ENCODE results near the gene NKD2. TPM values are rescaled to one million over a fixed set of nuclear protein-coding genes. Genes with fewer than 3 reads are reported as not detected.
A peak's percentile ranks its signal among the peaks of the same experiment; 100 is the strongest.

The NKD2 gene
- total RNA-seq, 1 experiment from 2014 or later = 20.4 TPM

DNA sequence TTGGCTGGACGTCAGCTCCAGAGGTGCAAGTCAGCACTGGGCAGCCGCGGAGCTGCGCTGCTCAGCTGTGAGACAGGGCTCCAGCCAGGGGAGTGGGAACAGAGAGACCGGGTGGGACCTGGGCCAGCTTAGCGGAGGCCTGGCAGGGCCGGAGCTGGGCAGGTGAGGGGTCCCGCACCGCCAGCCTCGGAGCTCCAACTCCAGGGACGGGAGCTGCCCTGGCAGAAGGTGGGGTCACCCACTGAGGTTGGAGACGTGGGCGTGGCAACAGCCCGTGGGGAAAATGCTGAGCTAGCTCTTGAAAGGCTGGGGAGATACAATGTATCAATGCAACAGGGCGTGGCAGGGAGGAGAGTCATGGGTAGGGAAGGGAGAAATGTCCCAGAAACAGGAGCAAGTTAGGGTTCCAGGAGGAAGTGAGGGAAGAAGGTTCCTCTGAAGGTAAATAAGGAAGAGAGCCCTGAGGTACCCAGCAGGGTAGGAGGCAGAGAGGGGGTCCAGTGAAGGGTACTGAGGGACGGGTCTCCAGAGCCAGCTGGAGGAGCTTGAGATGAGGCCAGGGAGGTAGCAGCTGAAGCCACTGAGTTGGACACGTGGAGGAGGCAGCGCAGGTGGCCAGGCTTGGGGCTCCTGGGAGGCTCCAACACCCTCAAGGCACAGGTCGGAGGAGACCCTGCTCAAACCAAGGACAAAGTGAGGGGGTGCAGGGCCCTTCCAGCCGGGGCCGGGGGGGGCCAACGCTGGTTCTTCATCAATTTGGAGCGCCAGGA is 736 bp upstream of the NKD2 start:
- POLR2A ChIA-PET = no interaction called here
- no peak overlapping the region for H2AFZ ChIP-seq (ENCODE audit: low read depth, low read length, poor library complexity, severe bottlenecking)
- no peak overlapping the region for H3K27ac ChIP-seq (ENCODE audit: low read depth, low read length)
- no peaks in the 10 kb centered on the region for H3K79me2 ChIP-seq (ENCODE audit: insufficient read depth, low read length)
- H3K9ac ChIP-seq (ENCODE audit: low read length) = no peak overlapping the region
- peak overlapping the region in 1 of 2 experiments; percentile 59; a peak in 2 of 4 replicates for H3K4me3 ChIP-seq (replicated peaks in 1 of 2; ENCODE audit: low read depth in 1 of 2, low read length in 2 of 2)
- BruUV-seq (replicated peaks) = no TSS peak
- CTCF ChIA-PET = interaction anchor here (0.7 to 1.9 kb wide), 2 partner anchors 73 to 670 kb away, joined by 3 to 7 read pairs; no protein-coding TSS in a partner anchor
- H4K20me1 ChIP-seq (ENCODE audit: insufficient read depth) = no peaks in the 10 kb centered on the region; the same call in 1 of the 2 replicates
- no peaks in the 10 kb centered on the region for H3K9me3 ChIP-seq (ENCODE audit: control insufficient read depth in 1 of 2, insufficient read depth in 1 of 2, low read depth in 1 of 2, low read length in 2 of 2)
- no peaks in the 10 kb centered on the region for H3K9me2 ChIP-seq (ENCODE audit: insufficient read depth)
- DNase-seq (ENCODE audit: low read depth, low spot score) (no peak), ATAC-seq (no peak)
- H3K27me3 ChIP-seq (ENCODE audit: insufficient read depth, low read length) = no peaks in the 10 kb centered on the region; the same call in 1 of the 2 replicates
- 0 out of 4 replicates have a peak, but pooled peaks cover 0 to 4% of the 10 kb centered on the region in 2 experiments for H3K36me3 ChIP-seq (ENCODE audit: control insufficient read depth in 1 of 2, insufficient read depth in 2 of 2, low read length in 2 of 2)
- RAD21 ChIA-PET (ENCODE audit: low non-redundant PET in 1 of 2, low total read pairs in 2 of 2, uncharacterized antibody in 2 of 2, unreplicated experiment in 2 of 2) = no interaction called here
- TF ChIP-seq JUND (IDR thresholded peaks at IDR 0.05) (no peak), FOSL1 (IDR thresholded peaks at IDR 0.05; ENCODE audit: low read depth) (no peak), RAD21 (IDR thresholded peaks at IDR 0.05; ENCODE audit: low read depth) (no peak), SIN3A (IDR thresholded peaks at IDR 0.05; ENCODE audit: low read depth) (no peak), EZH2phosphoT487 (IDR thresholded peaks at IDR 0.05; ENCODE audit: borderline replicate concordance) (no peak), POLR2AphosphoS5 (IDR thresholded peaks at IDR 0.05; ENCODE audit: low read depth, low read length) (no peak), POLR2A (IDR thresholded peaks at IDR 0.05; ENCODE audit: borderline replicate concordance, extremely low read depth, insufficient read depth, insufficient read length) (no peak), EZH2 (IDR thresholded peaks at IDR 0.05) (no peak), TCF7L2 (IDR thresholded peaks at IDR 0.05; ENCODE audit: borderline replicate concordance, extremely low read depth, insufficient read depth, insufficient read length) (no peak), ZNF274 (IDR thresholded peaks at IDR 0.05; ENCODE audit: low read depth, low read length) (no peak), SP1 (IDR thresholded peaks at IDR 0.05; ENCODE audit: low read depth) (no peak), CEBPB (IDR thresholded peaks at IDR 0.05; ENCODE audit: low read depth) (no peak), YY1 (IDR thresholded peaks at IDR 0.05; ENCODE audit: extremely low read depth, insufficient replicate concordance, low read depth, low read length) (no peak)
- TF ChIP-seq, protein P1, sequence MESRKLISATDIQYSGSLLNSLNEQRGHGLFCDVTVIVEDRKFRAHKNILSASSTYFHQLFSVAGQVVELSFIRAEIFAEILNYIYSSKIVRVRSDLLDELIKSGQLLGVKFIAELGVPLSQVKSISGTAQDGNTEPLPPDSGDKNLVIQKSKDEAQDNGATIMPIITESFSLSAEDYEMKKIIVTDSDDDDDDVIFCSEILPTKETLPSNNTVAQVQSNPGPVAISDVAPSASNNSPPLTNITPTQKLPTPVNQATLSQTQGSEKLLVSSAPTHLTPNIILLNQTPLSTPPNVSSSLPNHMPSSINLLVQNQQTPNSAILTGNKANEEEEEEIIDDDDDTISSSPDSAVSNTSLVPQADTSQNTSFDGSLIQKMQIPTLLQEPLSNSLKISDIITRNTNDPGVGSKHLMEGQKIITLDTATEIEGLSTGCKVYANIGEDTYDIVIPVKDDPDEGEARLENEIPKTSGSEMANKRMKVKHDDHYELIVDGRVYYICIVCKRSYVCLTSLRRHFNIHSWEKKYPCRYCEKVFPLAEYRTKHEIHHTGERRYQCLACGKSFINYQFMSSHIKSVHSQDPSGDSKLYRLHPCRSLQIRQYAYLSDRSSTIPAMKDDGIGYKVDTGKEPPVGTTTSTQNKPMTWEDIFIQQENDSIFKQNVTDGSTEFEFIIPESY (IDR thresholded peaks at IDR 0.05; ENCODE audit: extremely low read depth, insufficient replicate concordance, low read length) = no peak
- TF ChIP-seq, protein P2, sequence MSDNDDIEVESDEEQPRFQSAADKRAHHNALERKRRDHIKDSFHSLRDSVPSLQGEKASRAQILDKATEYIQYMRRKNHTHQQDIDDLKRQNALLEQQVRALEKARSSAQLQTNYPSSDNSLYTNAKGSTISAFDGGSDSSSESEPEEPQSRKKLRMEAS (IDR thresholded peaks at IDR 0.05) = no peak
- TF ChIP-seq, protein P3, sequence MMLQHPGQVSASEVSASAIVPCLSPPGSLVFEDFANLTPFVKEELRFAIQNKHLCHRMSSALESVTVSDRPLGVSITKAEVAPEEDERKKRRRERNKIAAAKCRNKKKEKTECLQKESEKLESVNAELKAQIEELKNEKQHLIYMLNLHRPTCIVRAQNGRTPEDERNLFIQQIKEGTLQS (IDR thresholded peaks at IDR 0.05) = no peak
- TF ChIP-seq, protein P4, sequence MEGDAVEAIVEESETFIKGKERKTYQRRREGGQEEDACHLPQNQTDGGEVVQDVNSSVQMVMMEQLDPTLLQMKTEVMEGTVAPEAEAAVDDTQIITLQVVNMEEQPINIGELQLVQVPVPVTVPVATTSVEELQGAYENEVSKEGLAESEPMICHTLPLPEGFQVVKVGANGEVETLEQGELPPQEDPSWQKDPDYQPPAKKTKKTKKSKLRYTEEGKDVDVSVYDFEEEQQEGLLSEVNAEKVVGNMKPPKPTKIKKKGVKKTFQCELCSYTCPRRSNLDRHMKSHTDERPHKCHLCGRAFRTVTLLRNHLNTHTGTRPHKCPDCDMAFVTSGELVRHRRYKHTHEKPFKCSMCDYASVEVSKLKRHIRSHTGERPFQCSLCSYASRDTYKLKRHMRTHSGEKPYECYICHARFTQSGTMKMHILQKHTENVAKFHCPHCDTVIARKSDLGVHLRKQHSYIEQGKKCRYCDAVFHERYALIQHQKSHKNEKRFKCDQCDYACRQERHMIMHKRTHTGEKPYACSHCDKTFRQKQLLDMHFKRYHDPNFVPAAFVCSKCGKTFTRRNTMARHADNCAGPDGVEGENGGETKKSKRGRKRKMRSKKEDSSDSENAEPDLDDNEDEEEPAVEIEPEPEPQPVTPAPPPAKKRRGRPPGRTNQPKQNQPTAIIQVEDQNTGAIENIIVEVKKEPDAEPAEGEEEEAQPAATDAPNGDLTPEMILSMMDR (IDR thresholded peaks at IDR 0.05 in 2 of 3, conservative IDR thresholded peaks at IDR 0.05 in 1 of 3; ENCODE audit: borderline replicate concordance in 1 of 3, insufficient read depth in 1 of 3, low read depth in 2 of 3, low read length in 2 of 3) = no peak
- intact Hi-C loops (cut with micrococcal nuclease) = loop anchor here (10.0 kb wide), 1 partner anchor 157 kb away; no protein-coding TSS in a partner anchor
- H3K4me1 ChIP-seq (ENCODE audit: control insufficient read depth in 1 of 2, insufficient read depth in 2 of 2, low read length in 2 of 2) = peaks cover 38 to 61% of the 10 kb centered on the region in 2 experiments
- peak overlapping the region; percentile 81 for H3K4me2 ChIP-seq (ENCODE audit: low read length)

All from HCT116 (cell line).